Measurements from ENCODE around the gene SH3BGR.

The SH3BGR gene

DNA sequence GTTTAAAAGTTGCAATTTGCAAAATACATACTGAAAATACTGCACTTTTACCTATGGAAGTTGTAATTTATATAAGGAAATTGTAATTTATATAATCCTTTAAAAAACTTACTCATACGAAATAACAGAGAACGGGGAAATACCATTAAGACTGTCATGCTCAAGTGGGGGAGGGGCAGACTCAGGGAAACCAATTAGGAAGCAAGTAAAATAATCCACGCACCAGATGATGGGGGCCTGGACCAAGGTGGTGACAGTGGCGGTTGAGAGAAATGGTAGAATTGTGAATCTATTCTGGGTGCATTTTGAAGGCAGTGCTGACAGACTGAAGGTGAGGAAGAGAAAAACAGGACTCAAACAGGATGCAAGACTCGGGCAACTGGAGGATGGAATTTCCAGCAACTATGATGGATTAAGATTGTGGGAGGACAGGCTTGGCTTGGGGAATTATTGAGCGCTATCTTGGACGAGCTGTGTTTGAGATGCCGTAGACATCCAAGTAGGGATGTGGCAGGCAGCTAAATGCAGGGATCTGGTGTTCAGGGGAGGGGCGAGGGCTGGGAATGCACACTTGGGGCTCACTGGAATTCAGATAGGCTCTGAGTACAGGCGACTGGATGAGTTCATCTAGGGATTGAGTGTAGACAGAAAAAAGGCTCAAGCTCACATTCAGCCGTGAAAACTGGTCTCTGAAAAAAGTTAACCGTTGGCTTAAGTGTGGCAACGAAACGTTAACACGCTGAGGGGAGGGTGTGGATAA, 7.2 kb upstream of the SH3BGR start:
- Histone ChIP-seq H3K36me3 (ENCODE audit: control insufficient read depth, insufficient read depth, low read length) (no peaks in the 10 kb centered on the region), H3K4me3 (replicated peaks; ENCODE audit: low read depth, low read length) (peak overlapping the region; percentile 90), H3K27me3 (replicated peaks; ENCODE audit: control insufficient read depth, insufficient read depth, low read length) (no peaks in the 10 kb centered on the region)
- no peak for DNase-seq (ENCODE audit: extremely low read depth, insufficient read length)
- TF ChIP-seq, protein P1, sequence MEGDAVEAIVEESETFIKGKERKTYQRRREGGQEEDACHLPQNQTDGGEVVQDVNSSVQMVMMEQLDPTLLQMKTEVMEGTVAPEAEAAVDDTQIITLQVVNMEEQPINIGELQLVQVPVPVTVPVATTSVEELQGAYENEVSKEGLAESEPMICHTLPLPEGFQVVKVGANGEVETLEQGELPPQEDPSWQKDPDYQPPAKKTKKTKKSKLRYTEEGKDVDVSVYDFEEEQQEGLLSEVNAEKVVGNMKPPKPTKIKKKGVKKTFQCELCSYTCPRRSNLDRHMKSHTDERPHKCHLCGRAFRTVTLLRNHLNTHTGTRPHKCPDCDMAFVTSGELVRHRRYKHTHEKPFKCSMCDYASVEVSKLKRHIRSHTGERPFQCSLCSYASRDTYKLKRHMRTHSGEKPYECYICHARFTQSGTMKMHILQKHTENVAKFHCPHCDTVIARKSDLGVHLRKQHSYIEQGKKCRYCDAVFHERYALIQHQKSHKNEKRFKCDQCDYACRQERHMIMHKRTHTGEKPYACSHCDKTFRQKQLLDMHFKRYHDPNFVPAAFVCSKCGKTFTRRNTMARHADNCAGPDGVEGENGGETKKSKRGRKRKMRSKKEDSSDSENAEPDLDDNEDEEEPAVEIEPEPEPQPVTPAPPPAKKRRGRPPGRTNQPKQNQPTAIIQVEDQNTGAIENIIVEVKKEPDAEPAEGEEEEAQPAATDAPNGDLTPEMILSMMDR (IDR thresholded peaks at IDR 0.05; ENCODE audit: insufficient read depth, low read length, poor library complexity, severe bottlenecking) = no peak

DNA sequence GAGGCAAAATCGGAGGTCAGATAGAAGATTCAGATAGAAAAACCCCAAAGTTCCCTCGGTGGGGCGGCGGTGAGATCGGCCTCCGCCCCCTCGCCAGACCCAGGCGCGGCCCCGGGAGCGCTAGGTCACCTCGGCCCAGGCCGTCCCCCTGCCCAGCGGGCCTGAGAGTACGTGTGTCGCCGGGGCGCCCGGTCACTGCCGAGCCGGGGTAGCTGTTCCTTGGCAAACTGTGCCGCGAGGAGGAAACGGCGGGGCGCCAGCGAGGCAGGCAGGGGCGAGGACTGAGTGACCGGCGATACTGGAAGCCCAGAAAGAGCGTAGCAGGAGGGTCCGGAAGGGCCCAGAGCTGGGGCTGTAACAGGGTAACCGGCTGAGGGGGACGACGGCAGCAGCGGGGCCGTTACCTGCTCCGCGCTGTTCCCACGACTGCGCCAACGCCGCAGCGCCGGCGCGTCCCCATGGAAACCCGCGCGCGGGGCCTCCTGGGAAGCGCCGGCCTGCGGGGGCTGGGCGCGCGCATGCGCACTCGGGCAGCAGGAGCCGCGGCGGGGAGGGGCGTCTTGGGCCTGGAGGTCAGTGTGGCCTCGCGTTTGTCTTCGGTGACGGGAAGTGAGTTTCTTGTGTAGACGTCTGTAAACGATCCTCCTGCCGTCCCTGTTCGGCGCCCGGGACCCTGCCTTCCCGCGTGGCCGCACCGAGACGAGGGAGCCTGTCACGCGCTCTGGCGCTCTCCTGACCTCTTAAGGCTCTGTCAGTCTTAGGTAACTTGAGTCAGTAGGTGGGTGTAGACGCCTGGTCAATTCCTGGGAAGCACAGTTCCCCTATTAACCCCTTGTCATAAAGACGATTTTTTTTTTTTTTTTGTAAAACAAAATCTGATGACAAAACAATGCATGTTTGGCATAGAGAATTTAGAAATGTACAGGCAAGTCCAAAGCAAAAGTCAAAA, 6.2 kb upstream of the SH3BGR start, which contains the start of gene LCA5L:
Gene LCA5L, minus strand, starts transcription at position 458 of the 949 bp plus-strand sequence. CDS start 17,285 bp downstream, outside the sequence.
- peak; percentile 95 for DNase-seq (ENCODE audit: extremely low read depth, insufficient read length)
- peak within 1 kb of the TSS; percentile 90 for H3K4me3 ChIP-seq (replicated peaks; ENCODE audit: low read depth, low read length)
- TF ChIP-seq, protein P1 (IDR thresholded peaks at IDR 0.05; ENCODE audit: insufficient read depth, low read length, poor library complexity, severe bottlenecking) = peak; percentile 27
- no peaks in the 10 kb centered on the region for H3K27me3 ChIP-seq (replicated peaks; ENCODE audit: control insufficient read depth, insufficient read depth, low read length)
- H3K36me3 ChIP-seq (ENCODE audit: control insufficient read depth, insufficient read depth, low read length) = no peaks in the 10 kb centered on the region

DNA sequence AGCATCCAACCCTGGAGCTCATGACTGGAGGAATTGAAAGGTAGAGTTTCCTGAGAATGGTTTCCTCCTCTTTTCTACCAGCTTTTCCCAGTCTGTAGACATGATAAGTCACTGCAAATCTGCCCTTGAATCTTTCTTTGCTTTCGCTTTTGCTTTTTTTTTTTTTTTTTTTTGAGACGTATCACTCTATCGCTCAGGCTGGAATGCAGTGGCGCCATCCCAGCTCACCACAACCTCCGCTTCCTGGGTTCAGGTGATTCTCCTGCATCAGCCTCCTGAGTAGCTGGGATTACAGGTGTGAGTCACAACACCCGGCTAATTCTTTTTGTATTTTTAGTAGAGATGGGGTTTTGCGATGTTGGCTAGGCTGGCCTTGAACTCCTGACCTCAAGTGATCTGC, 4.5 kb upstream of the SH3BGR start:
- TF ChIP-seq, protein P1 (IDR thresholded peaks at IDR 0.05; ENCODE audit: insufficient read depth, low read length, poor library complexity, severe bottlenecking) = no peak
- no peaks in the 10 kb centered on the region for H3K27me3 ChIP-seq (replicated peaks; ENCODE audit: control insufficient read depth, insufficient read depth, low read length)
- no peak overlapping the region for H3K4me3 ChIP-seq (replicated peaks; ENCODE audit: low read depth, low read length)
- DNase-seq (ENCODE audit: extremely low read depth, insufficient read length) = no peak
- H3K36me3 ChIP-seq (ENCODE audit: control insufficient read depth, insufficient read depth, low read length) = no peaks in the 10 kb centered on the region

DNA sequence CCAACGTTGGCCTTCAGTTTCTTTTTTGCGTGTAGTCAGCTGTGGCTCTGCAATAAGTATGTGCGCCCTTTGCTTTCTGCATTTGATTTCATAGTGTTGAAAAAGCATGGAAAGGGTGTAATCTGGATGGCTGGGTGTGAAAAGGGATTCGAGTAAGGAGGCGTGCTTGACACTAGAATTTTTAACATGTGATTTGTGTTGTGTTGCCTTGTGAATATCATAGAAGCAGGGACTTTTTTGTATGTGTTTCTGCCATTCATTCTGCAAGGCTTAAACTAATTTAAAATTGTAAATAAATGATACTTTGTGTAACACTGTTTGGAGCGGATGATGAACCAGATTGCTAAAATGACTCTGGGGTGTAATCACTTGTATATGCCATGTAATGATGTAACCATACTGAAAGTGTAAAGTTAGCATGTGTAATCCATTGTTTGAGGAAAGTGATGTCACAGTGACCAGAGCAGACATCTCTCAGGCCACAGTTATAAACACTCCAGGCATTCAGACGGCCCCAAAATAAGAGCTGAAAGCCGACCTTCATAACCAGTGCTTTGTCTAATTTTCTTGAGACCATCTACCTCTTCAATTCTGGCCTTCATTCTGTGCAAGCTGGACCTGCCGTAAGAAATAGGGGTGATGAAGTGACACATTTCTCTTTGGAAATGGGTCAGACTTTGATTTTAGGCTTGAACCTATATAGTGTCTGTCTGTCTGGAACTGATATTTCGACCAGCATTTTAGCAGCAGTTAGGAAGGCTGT, 618 bp downstream of the SH3BGR start:
- Histone ChIP-seq H3K36me3 (ENCODE audit: control insufficient read depth, insufficient read depth, low read length) (no peaks in the 10 kb centered on the region), H3K27me3 (replicated peaks; ENCODE audit: control insufficient read depth, insufficient read depth, low read length) (no peaks in the 10 kb centered on the region), H3K4me3 (replicated peaks; ENCODE audit: low read depth, low read length) (no peak overlapping the region)
- TF ChIP-seq, protein P1 (IDR thresholded peaks at IDR 0.05; ENCODE audit: insufficient read depth, low read length, poor library complexity, severe bottlenecking) = no peak
- no peak for DNase-seq (ENCODE audit: extremely low read depth, insufficient read length)

DNA sequence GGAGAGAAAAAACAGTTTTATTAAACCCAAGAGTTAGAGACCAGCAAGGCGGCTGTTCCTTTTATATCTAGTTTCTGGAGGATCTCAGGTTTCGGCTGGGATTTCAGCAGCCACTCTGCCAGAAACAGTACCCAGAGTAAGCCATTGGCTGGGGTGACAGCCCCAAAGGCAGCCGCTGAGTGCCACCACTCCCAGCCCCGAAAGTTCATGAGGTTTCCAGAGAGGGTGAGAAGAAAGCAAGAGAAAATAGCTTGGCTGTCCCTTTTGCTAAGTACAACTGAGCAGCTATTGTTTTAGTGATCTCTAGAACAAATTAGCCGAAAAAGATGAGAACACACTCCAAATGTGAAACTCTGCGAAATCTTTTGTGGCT, 1.2 kb downstream of the SH3BGR start:
- TF ChIP-seq, protein P1 (IDR thresholded peaks at IDR 0.05; ENCODE audit: insufficient read depth, low read length, poor library complexity, severe bottlenecking) = no peak
- Histone ChIP-seq H3K27me3 (replicated peaks; ENCODE audit: control insufficient read depth, insufficient read depth, low read length) (no peaks in the 10 kb centered on the region), H3K36me3 (ENCODE audit: control insufficient read depth, insufficient read depth, low read length) (no peaks in the 10 kb centered on the region), H3K4me3 (replicated peaks; ENCODE audit: low read depth, low read length) (no peak overlapping the region)
- DNase-seq (ENCODE audit: extremely low read depth, insufficient read length) = no peak

All from GM06990 (cell line).